ENCODE measurements around the gene NUAK1.
A peak's percentile ranks its signal among the peaks of the same experiment; 100 is the strongest.

Gene NUAK1

GRCh38 chr12:106140223-106140986 lies 1.7 kb upstream of the NUAK1 start:
- Histone ChIP-seq H3K4me1 (ENCODE audit: control insufficient read depth in 2 of 2, insufficient read depth in 2 of 2, low read length in 2 of 2) (peaks cover 4 to 10% of the 10 kb centered on the region in 2 donors), H3K4me3 (ENCODE audit: low read length in 2 of 2) (peak overlapping the region in 1 of 2 donors; percentile 63), H3K9ac (ENCODE audit: low read depth in 1 of 2, low read length in 2 of 2) (peak overlapping the region in 1 of 2 donors; percentile 75), H3K27ac (ENCODE audit: low read depth in 2 of 2, low read length in 2 of 2) (no peak overlapping the region), H3K36me3 (ENCODE audit: control insufficient read depth in 2 of 2, insufficient read depth in 2 of 2, low read length in 2 of 2) (no peaks in the 10 kb centered on the region), H3K9me3 (ENCODE audit: control insufficient read depth in 2 of 2, low read length in 2 of 2) (no peaks in the 10 kb centered on the region), H3K27me3 (ENCODE audit: control insufficient read depth in 2 of 2, insufficient read depth in 2 of 2, low read length in 2 of 2) (peaks cover 7 to 11% of the 10 kb centered on the region in 2 donors)

- H3K9me3 ChIP-seq (ENCODE audit: control insufficient read depth in 2 of 2, low read length in 2 of 2), result no peaks in the 10 kb centered on the region
- H3K36me3 ChIP-seq (ENCODE audit: control insufficient read depth in 2 of 2, insufficient read depth in 2 of 2, low read length in 2 of 2), result no peaks in the 10 kb centered on the region
- peak overlapping the region; percentile 44 to 75 for H3K9ac ChIP-seq (ENCODE audit: low read depth in 1 of 2, low read length in 2 of 2)
- H3K4me1 ChIP-seq (ENCODE audit: control insufficient read depth in 2 of 2, insufficient read depth in 2 of 2, low read length in 2 of 2), result peaks cover 4 to 7% of the 10 kb centered on the region in 2 donors
- peak overlapping the region; percentile 63 to 67 for H3K4me3 ChIP-seq (ENCODE audit: low read length in 2 of 2)
- peak overlapping the region; percentile 71 for H3K27ac ChIP-seq (ENCODE audit: low read depth in 2 of 2, low read length in 2 of 2)
- H3K27me3 ChIP-seq (ENCODE audit: control insufficient read depth in 2 of 2, insufficient read depth in 2 of 2, low read length in 2 of 2), result peaks cover 7 to 11% of the 10 kb centered on the region in 2 donors
These were observed 843 bp upstream of the NUAK1 start for GRCh38 chr12:106139422-106140171.

- Histone ChIP-seq H3K9me3 (ENCODE audit: control insufficient read depth in 2 of 2, low read length in 2 of 2) (no peaks in the 10 kb centered on the region), H3K4me3 (ENCODE audit: low read length in 2 of 2) (peak overlapping the region; percentile 66 to 67), H3K27me3 (ENCODE audit: control insufficient read depth in 2 of 2, insufficient read depth in 2 of 2, low read length in 2 of 2) (peaks cover 7 to 11% of the 10 kb centered on the region in 2 donors), H3K9ac (ENCODE audit: low read depth in 1 of 2, low read length in 2 of 2) (peak overlapping the region in 1 of 2 donors; percentile 75), H3K36me3 (ENCODE audit: control insufficient read depth in 2 of 2, insufficient read depth in 2 of 2, low read length in 2 of 2) (no peaks in the 10 kb centered on the region), H3K27ac (ENCODE audit: low read depth in 2 of 2, low read length in 2 of 2) (peak overlapping the region; percentile 71), H3K4me1 (ENCODE audit: control insufficient read depth in 2 of 2, insufficient read depth in 2 of 2, low read length in 2 of 2) (peaks cover 4 to 7% of the 10 kb centered on the region in 2 donors)
These were observed 459 bp downstream of the NUAK1 start for GRCh38 chr12:106138357-106138632.

GRCh38 chr12:106137530-106138356 lies 1.0 kb downstream of the NUAK1 start:
- Histone ChIP-seq H3K4me1 (ENCODE audit: control insufficient read depth in 2 of 2, insufficient read depth in 2 of 2, low read length in 2 of 2) (peaks cover 4 to 11% of the 10 kb centered on the region in 2 donors), H3K27me3 (ENCODE audit: control insufficient read depth in 2 of 2, insufficient read depth in 2 of 2, low read length in 2 of 2) (peaks cover 7 to 11% of the 10 kb centered on the region in 2 donors)

GRCh38 chr12:106136263-106136662 lies 2.5 kb downstream of the NUAK1 start:
- peaks cover 4 to 11% of the 10 kb centered on the region in 2 donors for H3K4me1 ChIP-seq (ENCODE audit: control insufficient read depth in 2 of 2, insufficient read depth in 2 of 2, low read length in 2 of 2)
- peak overlapping the region; percentile 0 to 35 for H3K27ac ChIP-seq (ENCODE audit: low read depth in 2 of 2, low read length in 2 of 2)
- H3K9ac ChIP-seq (ENCODE audit: low read depth in 1 of 2, low read length in 2 of 2), result no peak overlapping the region
- peak overlapping the region; percentile 2 to 34 for H3K4me3 ChIP-seq (ENCODE audit: low read length in 2 of 2)
- no peaks in the 10 kb centered on the region for H3K36me3 ChIP-seq (ENCODE audit: control insufficient read depth in 2 of 2, insufficient read depth in 2 of 2, low read length in 2 of 2)
- no peaks in the 10 kb centered on the region for H3K9me3 ChIP-seq (ENCODE audit: control insufficient read depth in 2 of 2, low read length in 2 of 2)
- peaks cover 7 to 11% of the 10 kb centered on the region in 2 donors for H3K27me3 ChIP-seq (ENCODE audit: control insufficient read depth in 2 of 2, insufficient read depth in 2 of 2, low read length in 2 of 2)

More at GRCh38 chr12:106137530-106138356, 1.0 kb downstream of the NUAK1 start:
- Histone ChIP-seq H3K4me3 (ENCODE audit: low read length in 2 of 2) (peak overlapping the region; percentile 66 to 67), H3K9me3 (ENCODE audit: control insufficient read depth in 2 of 2, low read length in 2 of 2) (no peaks in the 10 kb centered on the region), H3K36me3 (ENCODE audit: control insufficient read depth in 2 of 2, insufficient read depth in 2 of 2, low read length in 2 of 2) (no peaks in the 10 kb centered on the region), H3K27ac (ENCODE audit: low read depth in 2 of 2, low read length in 2 of 2) (peak overlapping the region; percentile 71), H3K9ac (ENCODE audit: low read depth in 1 of 2, low read length in 2 of 2) (peak overlapping the region in 1 of 2 donors; percentile 75)

GRCh38 chr12:106135781-106136180 lies 3.0 kb downstream of the NUAK1 start:
- no peak overlapping the region for H3K27ac ChIP-seq (ENCODE audit: low read depth in 2 of 2, low read length in 2 of 2)
- no peaks in the 10 kb centered on the region for H3K36me3 ChIP-seq (ENCODE audit: control insufficient read depth in 2 of 2, insufficient read depth in 2 of 2, low read length in 2 of 2)
- no peak overlapping the region for H3K9ac ChIP-seq (ENCODE audit: low read depth in 1 of 2, low read length in 2 of 2)
- peaks cover 7 to 11% of the 10 kb centered on the region in 2 donors for H3K27me3 ChIP-seq (ENCODE audit: control insufficient read depth in 2 of 2, insufficient read depth in 2 of 2, low read length in 2 of 2)
- H3K9me3 ChIP-seq (ENCODE audit: control insufficient read depth in 2 of 2, low read length in 2 of 2), result no peaks in the 10 kb centered on the region
- peaks cover 4 to 11% of the 10 kb centered on the region in 2 donors for H3K4me1 ChIP-seq (ENCODE audit: control insufficient read depth in 2 of 2, insufficient read depth in 2 of 2, low read length in 2 of 2)
- no peak overlapping the region for H3K4me3 ChIP-seq (ENCODE audit: low read length in 2 of 2)

GRCh38 chr12:106135075-106135474 lies 3.7 kb downstream of the NUAK1 start:
- Histone ChIP-seq H3K27ac (ENCODE audit: low read depth in 2 of 2, low read length in 2 of 2) (no peak overlapping the region), H3K9ac (ENCODE audit: low read depth in 1 of 2, low read length in 2 of 2) (no peak overlapping the region), H3K4me3 (ENCODE audit: low read length in 2 of 2) (no peak overlapping the region)

GRCh38 chr12:106134294-106134949 lies 4.3 kb downstream of the NUAK1 start:
- H3K27me3 ChIP-seq (ENCODE audit: control insufficient read depth in 2 of 2, insufficient read depth in 2 of 2, low read length in 2 of 2), result peaks cover 7 to 11% of the 10 kb centered on the region in 2 donors
- H3K36me3 ChIP-seq (ENCODE audit: control insufficient read depth in 2 of 2, insufficient read depth in 2 of 2, low read length in 2 of 2), result no peaks in the 10 kb centered on the region
- no peak overlapping the region for H3K27ac ChIP-seq (ENCODE audit: low read depth in 2 of 2, low read length in 2 of 2)
- H3K4me3 ChIP-seq (ENCODE audit: low read length in 2 of 2), result no peak overlapping the region
- H3K4me1 ChIP-seq (ENCODE audit: control insufficient read depth in 2 of 2, insufficient read depth in 2 of 2, low read length in 2 of 2), result peaks cover 0 to 4% of the 10 kb centered on the region in 2 donors
- no peak overlapping the region for H3K9ac ChIP-seq (ENCODE audit: low read depth in 1 of 2, low read length in 2 of 2)
- H3K9me3 ChIP-seq (ENCODE audit: control insufficient read depth in 2 of 2, low read length in 2 of 2), result no peaks in the 10 kb centered on the region

More at GRCh38 chr12:106135075-106135474, 3.7 kb downstream of the NUAK1 start:
- peaks cover 4 to 7% of the 10 kb centered on the region in 2 donors for H3K4me1 ChIP-seq (ENCODE audit: control insufficient read depth in 2 of 2, insufficient read depth in 2 of 2, low read length in 2 of 2)
- H3K36me3 ChIP-seq (ENCODE audit: control insufficient read depth in 2 of 2, insufficient read depth in 2 of 2, low read length in 2 of 2), result no peaks in the 10 kb centered on the region
- no peaks in the 10 kb centered on the region for H3K9me3 ChIP-seq (ENCODE audit: control insufficient read depth in 2 of 2, low read length in 2 of 2)
- H3K27me3 ChIP-seq (ENCODE audit: control insufficient read depth in 2 of 2, insufficient read depth in 2 of 2, low read length in 2 of 2), result peaks cover 7 to 11% of the 10 kb centered on the region in 2 donors

GRCh38 chr12:106133136-106134087 lies 5.3 kb downstream of the NUAK1 start:
- Histone ChIP-seq H3K27ac (ENCODE audit: low read depth in 2 of 2, low read length in 2 of 2) (no peak overlapping the region), H3K36me3 (ENCODE audit: control insufficient read depth in 2 of 2, insufficient read depth in 2 of 2, low read length in 2 of 2) (no peaks in the 10 kb centered on the region), H3K27me3 (ENCODE audit: control insufficient read depth in 2 of 2, insufficient read depth in 2 of 2, low read length in 2 of 2) (peaks cover 7 to 11% of the 10 kb centered on the region in 2 donors), H3K4me1 (ENCODE audit: control insufficient read depth in 2 of 2, insufficient read depth in 2 of 2, low read length in 2 of 2) (peaks cover 0 to 4% of the 10 kb centered on the region in 2 donors), H3K9me3 (ENCODE audit: control insufficient read depth in 2 of 2, low read length in 2 of 2) (no peaks in the 10 kb centered on the region), H3K9ac (ENCODE audit: low read depth in 1 of 2, low read length in 2 of 2) (no peak overlapping the region), H3K4me3 (ENCODE audit: low read length in 2 of 2) (no peak overlapping the region)

Measured in mucosa of rectum (tissue), 2 donors.